HL-60 (cell line): Measurements from ENCODE around the gene RAB40AL.
"Not testable (repeated sequence)": the region's sequence is repeated elsewhere in the genome, so short reads cannot be mapped to it uniquely, and the experiment has no call there.

ENCODE experiments used
- DNase-seq, 2 experiments: peaks; one replicate each; pipeline ENCODE4 v3.0.0-alpha.2; 2010 to 2020; ENCODE audit warnings: low read depth in 1 of 2, low spot score in 1 of 2
- H3K27ac ChIP-seq: fragments of 250-450 bp; sonication (Bioruptor Pico); replicated peaks from 2 replicates; pipeline ENCODE4 v1.5.1; 2020; ENCODE audit warnings: mild to moderate bottlenecking, moderate library complexity
- H3K27me3 ChIP-seq: fragments of 250-450 bp; sonication (Bioruptor Pico); 2 replicates; pipeline ENCODE4 v1.5.1; 2021; ENCODE audit warnings: mild to moderate bottlenecking, moderate library complexity; ENCODE audit not compliant: insufficient read depth, poor library complexity, severe bottlenecking
- H3K4me3 ChIP-seq: replicated peaks from 2 replicates; pipeline ENCODE4 v1.5.1; 2011; ENCODE audit warnings: mild to moderate bottlenecking, control low read depth, low read length; ENCODE audit not compliant: insufficient read depth
- CTCF ChIP-seq: IDR thresholded peaks from one replicate; pipeline ENCODE4 v1.5.1; 2011; ENCODE audit warnings: low read length, control low read depth, inconsistent platforms; ENCODE audit not compliant: insufficient read depth
- GABPA ChIP-seq: IDR thresholded peaks from 2 replicates; pipeline ENCODE4 v1.6.1; 2012; ENCODE audit warnings: low read depth
- POLR2AphosphoS5 ChIP-seq: IDR thresholded peaks from 2 replicates; pipeline ENCODE4 v1.6.1; 2012; ENCODE audit warnings: low read depth
- REST ChIP-seq: IDR thresholded peaks from 2 replicates; pipeline ENCODE4 v1.6.1; 2012; ENCODE audit warnings: low read depth; ENCODE audit not compliant: insufficient replicate concordance
- SPI1 ChIP-seq: IDR thresholded peaks from 2 replicates; pipeline ENCODE4 v1.6.1; 2012; ENCODE audit warnings: low read depth, mild to moderate bottlenecking, borderline replicate concordance
- long read RNA-seq: library from polyadenylated mRNA; unstranded; transcript quantifications from one replicate; pipeline ENCODE4 v2.0.0, GENCODE V29; 2020

Gene RAB40AL
- long read RNA-seq: 0 reads

- not testable (repeated sequence) for H3K27ac ChIP-seq, DNase-seq, H3K27me3 ChIP-seq, H3K4me3 ChIP-seq
Measured at GRCh38 chrX:102936972-102937371, at the start of gene RAB40AL. RAB40AL (plus strand) TSS chrX:102937272; CDS start chrX:102937319, 47 bp downstream.

- H3K27ac ChIP-seq: no peak overlapping the region
- H3K4me3 ChIP-seq: no peak overlapping the region
- TF ChIP-seq SPI1 (no peak), CTCF (no peak), POLR2AphosphoS5 (no peak), REST (no peak), GABPA (no peak)
- DNase-seq: no peak
- no peaks in the 10 kb centered on the region for H3K27me3 ChIP-seq
Measured at GRCh38 chrX:102887687-102888086, 49.4 kb upstream of the RAB40AL start.

- no peak overlapping the region for H3K4me3 ChIP-seq
- H3K27me3 ChIP-seq: no peaks in the 10 kb centered on the region
- no peak for TF ChIP-seq CTCF
- TF ChIP-seq GABPA: no peak
- no peak for TF ChIP-seq POLR2AphosphoS5
- TF ChIP-seq REST: no peak
- no peak for TF ChIP-seq SPI1
- no peak overlapping the region for H3K27ac ChIP-seq
- no peak for DNase-seq
Measured at GRCh38 chrX:102892103-102892502, 45.0 kb upstream of the RAB40AL start.

- TF ChIP-seq POLR2AphosphoS5: no peak
- peak; percentile 15 for TF ChIP-seq CTCF
Measured at GRCh38 chrX:102899940-102900916, 36.8 kb upstream of the RAB40AL start.

More at GRCh38 chrX:102899940-102900916, 36.8 kb upstream of the RAB40AL start:
- Histone ChIP-seq H3K27ac (no peak overlapping the region), H3K27me3 (no peaks in the 10 kb centered on the region), H3K4me3 (no peak overlapping the region)
- peak; percentile 23 to 72 for DNase-seq
